HG03457 (cell line): ENCODE measurements around the gene COL2A1.

Experiments
- ATAC-seq: cut with Tn5 transposase; IDR thresholded peaks from one replicate; pipeline ENCODE4 v1.9.1; 2021; ENCODE audit warnings: moderate number of reproducible peaks; ENCODE audit not compliant: unreplicated experiment

Gene COL2A1

GRCh38 chr12:48004053-48004941 is at the start of gene COL2A1:
Gene COL2A1, minus strand, starts transcription at chr12:48004476. Its CDS starts 155 bp downstream, at chr12:48004321.
- no peak for ATAC-seq

GRCh38 chr12:48053883-48054282 is 49.6 kb upstream of the COL2A1 start:
- no peak for ATAC-seq

- ATAC-seq, result no peak
Measured at GRCh38 chr12:48053122-48053521, 48.8 kb upstream of the COL2A1 start.

GRCh38 chr12:48051681-48052080 is 47.4 kb upstream of the COL2A1 start:
- ATAC-seq, result no peak

GRCh38 chr12:48050174-48050573 is 45.9 kb upstream of the COL2A1 start:
- ATAC-seq, result no peak

- no peak for ATAC-seq
Measured at GRCh38 chr12:48045965-48046518, 41.8 kb upstream of the COL2A1 start.

- ATAC-seq, result no peak
Measured at GRCh38 chr12:48045061-48045846, 41.0 kb upstream of the COL2A1 start.

- ATAC-seq, result no peak
Measured at GRCh38 chr12:48044396-48044795, 40.1 kb upstream of the COL2A1 start.

GRCh38 chr12:48043771-48044170 is 39.5 kb upstream of the COL2A1 start:
- ATAC-seq, result no peak

GRCh38 chr12:48041591-48042423 is 37.5 kb upstream of the COL2A1 start:
- ATAC-seq, result no peak

- ATAC-seq, result no peak
Measured at GRCh38 chr12:48040354-48040753, 36.1 kb upstream of the COL2A1 start.

- no peak for ATAC-seq
Measured at GRCh38 chr12:48039151-48039550, 34.9 kb upstream of the COL2A1 start.

- no peak for ATAC-seq
Measured at GRCh38 chr12:48038085-48038484, 33.8 kb upstream of the COL2A1 start.

GRCh38 chr12:48037267-48037915 is 33.1 kb upstream of the COL2A1 start:
- ATAC-seq, result no peak

GRCh38 chr12:48036818-48037217 is 32.5 kb upstream of the COL2A1 start:
- no peak for ATAC-seq

GRCh38 chr12:48034835-48035805 is 30.8 kb upstream of the COL2A1 start:
- ATAC-seq, result no peak

GRCh38 chr12:48033451-48033850 is 29.2 kb upstream of the COL2A1 start:
- ATAC-seq, result no peak

- no peak for ATAC-seq
Measured at GRCh38 chr12:48032597-48032996, 28.3 kb upstream of the COL2A1 start.
